Measurements from ENCODE around the gene TRIO. TPM values are rescaled to one million over a fixed set of nuclear protein-coding genes. Genes with fewer than 3 reads are reported as not detected.
A peak's percentile ranks its signal among the peaks of the same experiment; 100 is the strongest.

Gene TRIO
- total RNA-seq, 6 donors from 2014 or later, result 138 to 408 (median 156) TPM

GRCh38 chr5:14164164-14165163 lies 21.3 kb downstream of the TRIO start:
- peaks cover 27 to 47% (median 31%) of the 10 kb centered on the region in 4 donors for H3K4me1 ChIP-seq

GRCh38 chr5:14165375-14166106 lies 22.4 kb downstream of the TRIO start:
- ATAC-seq (ENCODE audit: low FRiP score in 2 of 2) (no peak), DNase-seq (no peak)
- Histone ChIP-seq H3K4me3 (no peak overlapping the region), H3K27me3 (no peaks in the 10 kb centered on the region), H3K9me3 (no peaks in the 10 kb centered on the region), H3K27ac (no peak overlapping the region), H3K36me3 (no peaks in the 10 kb centered on the region), H3K4me1 (peaks cover 23 to 41% (median 30%) of the 10 kb centered on the region in 4 donors)
- TF ChIP-seq POLR2AphosphoS5 (IDR thresholded peaks at IDR 0.05) (no peak), EP300 (IDR thresholded peaks at IDR 0.05) (no peak), POLR2A (IDR thresholded peaks at IDR 0.05) (no peak), CTCF (IDR thresholded peaks at IDR 0.05) (no peak)
- WGBS, 2 donors, result 89% methylated on average over 8 to 9 of the region's 9 CpGs

More at GRCh38 chr5:14164164-14165163, 21.3 kb downstream of the TRIO start:
- ATAC-seq (ENCODE audit: low FRiP score in 2 of 2) (no peak), DNase-seq (no peak)
- Histone ChIP-seq H3K36me3 (no peaks in the 10 kb centered on the region), H3K4me3 (no peak overlapping the region), H3K27me3 (no peaks in the 10 kb centered on the region), H3K9me3 (no peaks in the 10 kb centered on the region), H3K27ac (no peak overlapping the region)
- WGBS, 2 donors, result 88 to 92% methylated on average over 7 of the region's 7 CpGs
- no peak for TF ChIP-seq POLR2AphosphoS5 (IDR thresholded peaks at IDR 0.05)
- no peak for TF ChIP-seq EP300 (IDR thresholded peaks at IDR 0.05)
- TF ChIP-seq CTCF (IDR thresholded peaks at IDR 0.05), result no peak
- no peak for TF ChIP-seq POLR2A (IDR thresholded peaks at IDR 0.05)

GRCh38 chr5:14166437-14166836 lies 23.3 kb downstream of the TRIO start:
- no peaks in the 10 kb centered on the region for H3K9me3 ChIP-seq
- H3K4me1 ChIP-seq, result peaks cover 29 to 43% (median 34%) of the 10 kb centered on the region in 4 donors
- DNase-seq (no peak), ATAC-seq (ENCODE audit: low FRiP score in 2 of 2) (no peak)
- no peaks in the 10 kb centered on the region for H3K36me3 ChIP-seq
- no peak overlapping the region for H3K4me3 ChIP-seq
- H3K27ac ChIP-seq, result no peak overlapping the region
- no peak for TF ChIP-seq CTCF (IDR thresholded peaks at IDR 0.05)
- TF ChIP-seq POLR2AphosphoS5 (IDR thresholded peaks at IDR 0.05), result no peak
- TF ChIP-seq POLR2A (IDR thresholded peaks at IDR 0.05), result no peak
- no peak for TF ChIP-seq EP300 (IDR thresholded peaks at IDR 0.05)
- H3K27me3 ChIP-seq, result no peaks in the 10 kb centered on the region
- WGBS, 2 donors, result 81 to 87% methylated on average over 8 of the region's 8 CpGs

- DNase-seq (peak in 1 of 2 donors; percentile 51), ATAC-seq (ENCODE audit: low FRiP score in 2 of 2) (no peak)
- H3K27ac ChIP-seq, result peak overlapping the region in 1 of 4 donors; percentile 23
- no peak overlapping the region for H3K4me3 ChIP-seq
- no peaks in the 10 kb centered on the region for H3K36me3 ChIP-seq
- no peaks in the 10 kb centered on the region for H3K27me3 ChIP-seq
- H3K9me3 ChIP-seq, result no peaks in the 10 kb centered on the region
- peaks cover 35 to 51% (median 40%) of the 10 kb centered on the region in 4 donors for H3K4me1 ChIP-seq
- TF ChIP-seq EP300 (IDR thresholded peaks at IDR 0.05) (no peak), CTCF (IDR thresholded peaks at IDR 0.05) (no peak), POLR2AphosphoS5 (IDR thresholded peaks at IDR 0.05) (no peak), POLR2A (IDR thresholded peaks at IDR 0.05) (no peak)
- 64 to 72% methylated on average over 5 of the region's 5 CpGs for WGBS, 2 donors
Measured at GRCh38 chr5:14167211-14167845, 24.2 kb downstream of the TRIO start.

Data from upper lobe of left lung (tissue), 6 donors.